Measurements from ENCODE around the gene NKD2.

GRCh38 chr5:1011226-1011631 is 2.6 kb downstream of the NKD2 start:
- TF ChIP-seq CTCF (IDR thresholded peaks at IDR 0.05): peak in 4 of 7 experiments; percentile 10 to 31 (median 27)
- TF ChIP-seq POLR2A (IDR thresholded peaks at IDR 0.05): no peak
- TF ChIP-seq POLR2AphosphoS5 (IDR thresholded peaks at IDR 0.05): no peak
- no peak for TF ChIP-seq EP300 (IDR thresholded peaks at IDR 0.05)
